Heart right ventricle (tissue), 16 donors: ENCODE results near the gene CYB5RL. TPM values are rescaled to one million over a fixed set of nuclear protein-coding genes. Genes with fewer than 3 reads are reported as not detected.

ENCODE experiments used
- ATAC-seq, 8 donors: fragments of 200-7000 bp; cut with Tn5 transposase; one replicate each; pipeline ENCODE4 v1.9.1; 2020; ENCODE audit warnings: mild to moderate bottlenecking in 8 of 8, moderate library complexity in 8 of 8, moderate number of reproducible peaks in 1 of 8
- DNase-seq, 2 donors: peaks; one replicate each; pipeline ENCODE4 v3.0.0-alpha.2; 2020
- H3K27ac ChIP-seq, 10 donors: fragments of 200-600 bp; sonication (generic) in 2 of 10; one replicate each; pipeline versions ENCODE4 v1.5.0 to v1.8.0; 2020 to 2022; ENCODE audit warnings: mild to moderate bottlenecking in 3 of 10
- H3K27me3 ChIP-seq, 7 donors: fragments of 200-600 bp; one replicate each; pipeline ENCODE4 v1.8.0; 2021 to 2022; ENCODE audit warnings: mild to moderate bottlenecking in 2 of 7
- H3K36me3 ChIP-seq, 9 donors: fragments of 200-600 bp; sonication (generic) in 1 of 9; one replicate each; pipeline versions ENCODE4 v1.5.0 to v1.8.0; 2020 to 2022; ENCODE audit warnings: mild to moderate bottlenecking in 2 of 9
- H3K4me1 ChIP-seq, 9 donors: fragments of 200-600 bp; sonication (generic) in 1 of 9; one replicate each; pipeline versions ENCODE4 v1.5.0 to v1.8.0; 2020 to 2022; ENCODE audit warnings: mild to moderate bottlenecking in 4 of 9
- H3K4me3 ChIP-seq, 10 donors: fragments of 200-600 bp; sonication (generic) in 2 of 10; one replicate each; pipeline versions ENCODE4 v1.5.0 to v1.8.0; 2020 to 2022; ENCODE audit warnings: mild to moderate bottlenecking in 7 of 10, moderate library complexity in 2 of 10
- H3K9me3 ChIP-seq, 11 donors: fragments of 200-600 bp in 10 of 11; sonication (generic) in 2 of 11; one replicate each; pipeline versions ENCODE4 v1.5.0 to v1.8.0; 2013 to 2022; ENCODE audit warnings: mild to moderate bottlenecking in 2 of 11, control low read depth in 1 of 11, moderate library complexity in 1 of 11
- CTCF ChIP-seq, 9 donors: fragments of 200-600 bp; sonication (generic) in 2 of 9; IDR thresholded peaks; one replicate each; pipeline versions ENCODE4 v1.5.0 to v1.8.0; 2021 to 2022; ENCODE audit warnings: antibody characterized with exemption in 9 of 9, mild to moderate bottlenecking in 5 of 9, moderate library complexity in 1 of 9
- WGBS, 2 donors: extraction: QIAGEN DNeasy Blood & Tissue Kit; methylation state at CpG; one replicate each; pipeline ENCODE4 v1.1.7; 2013; ENCODE audit warnings: inconsistent platforms in 1 of 2; 5-methylcytosine and 5-hydroxymethylcytosine counted together
- intact Hi-C, 10 donors: fragments of 100-400 bp; cut with DNase I; formaldehyde crosslinking; loops; one replicate each; pipeline versions ENCODE4 v1.11.1 to v1.14.2; 2022
- polyA plus RNA-seq, 2 donors: library from polyadenylated mRNA; stranded (reverse); fragments of 200-250 nt; gene quantifications; one replicate each; pipeline ENCODE4 v1.2.3, GENCODE V29; 2013
- total RNA-seq, 10 donors: library from RNA; stranded (reverse); fragmentation: NEBNext Ultra II Directional in 3 of 10; extraction: Animal tissue kit (Norgen Biotek cat#: 25700) in 3 of 10; gene quantifications; one replicate each; pipeline versions ENCODE4 v1.2.1 to v1.2.4, GENCODE V29; 2021 to 2023
- donor health status: Arrhythmogenic right ventricular cardiomyopathy.
- donor health status: ischemic (EF 13 %, LVEDD 7.1; RV severe dilation, severe dysfunction).
- donor health status: healthy with polysubstance abuse.
- donor health status: DM: no; HTN: yes; CAD: no.
- donor health status: DM: no; HTN: no; CAD: no.
- donor health status: ischemic (EF 25% LVEDD 6.9; RV normal size, moderate dysfunction).
- donor health status: ischemic (EF 25% LVEDD 5.7; RV mildly dilated, moderate dysfunction).
- donor health status: healthy.
- donor health status: DM: yes; HTN: yes; CAD: no.
- donor health status: Ischemic cardiomyopathy.
- donor health status: ischemic (EF 35%, LVEDD 5.7; RV mildly dilated, moderate dysfunction).
- donor health status: nonischemic (EF 11% LVEDD 7.7; RV severe dilation, severe dysfunction).
- donor health status: DM: yes; HTN: yes; CAD: no.
- donor health status: PGD.
- donor health status: ischemic (EF 29% LVEDD 5.4; RV normal size, mild dysfunction).
- donor health status: nonischemic (EF 23%, LVEDD 6.1; RV moderate dilation, normal function).

CYB5RL gene
- total and polyA plus RNA-seq, 12 donors, result 0.99 to 8.3 (median 5.4) TPM

- no peaks in the 10 kb centered on the region for H3K4me1 ChIP-seq
- H3K36me3 ChIP-seq, result peaks cover 0 to 73% (median 26%) of the 10 kb centered on the region in 9 donors
- no peak overlapping the region for H3K4me3 ChIP-seq
- no peak for DNase-seq
- no peaks in the 10 kb centered on the region for H3K9me3 ChIP-seq
- WGBS, 2 donors, result 76 to 83% methylated on average over 1 of the region's 1 CpG
- no peak overlapping the region for H3K27ac ChIP-seq
- intact Hi-C loops, result no loop called here
- no peak for TF ChIP-seq CTCF (IDR thresholded peaks at IDR 0.05)
- H3K27me3 ChIP-seq, result no peaks in the 10 kb centered on the region
- no peak for ATAC-seq
These were observed 11.5 kb downstream of the CYB5RL start for GRCh38 chr1:54188291-54188690.

GRCh38 chr1:54186056-54186455 is 13.8 kb downstream of the CYB5RL start:
- Histone ChIP-seq H3K4me3 (no peak overlapping the region), H3K4me1 (no peaks in the 10 kb centered on the region), H3K27me3 (no peaks in the 10 kb centered on the region), H3K9me3 (no peaks in the 10 kb centered on the region), H3K36me3 (peaks cover 0 to 50% (median 18%) of the 10 kb centered on the region in 9 donors), H3K27ac (no peak overlapping the region)
- intact Hi-C loops, result no loop called here
- ATAC-seq (no peak), DNase-seq (no peak)
- WGBS, 2 donors, result 95 to 97% methylated on average over 3 of the region's 3 CpGs
- no peak for TF ChIP-seq CTCF (IDR thresholded peaks at IDR 0.05)

- DNase-seq, result no peak
- no peak for ATAC-seq
- intact Hi-C loops, result loop anchor here in 1 of 10 donors (5.0 kb wide), 1 partner anchor 311 kb away; no protein-coding TSS in a partner anchor
- TF ChIP-seq CTCF (IDR thresholded peaks at IDR 0.05), result no peak
- Histone ChIP-seq H3K4me3 (no peak overlapping the region), H3K9me3 (no peaks in the 10 kb centered on the region), H3K27me3 (no peaks in the 10 kb centered on the region), H3K36me3 (peaks cover 0 to 25% (median 1%) of the 10 kb centered on the region in 9 donors), H3K4me1 (no peaks in the 10 kb centered on the region), H3K27ac (no peak overlapping the region)
- WGBS, 2 donors, result 91 to 95% methylated on average over 5 of the region's 5 CpGs
These were observed 19.0 kb downstream of the CYB5RL start for GRCh38 chr1:54180701-54181360.

- H3K4me3 ChIP-seq, result no peak overlapping the region
- no peak overlapping the region for H3K27ac ChIP-seq
- no peaks in the 10 kb centered on the region for H3K9me3 ChIP-seq
- WGBS, 2 donors, result 82 to 86% methylated on average over 9 of the region's 9 CpGs
- DNase-seq (no peak), ATAC-seq (no peak)
- H3K4me1 ChIP-seq, result no peaks in the 10 kb centered on the region
- no peak for TF ChIP-seq CTCF (IDR thresholded peaks at IDR 0.05)
- intact Hi-C loops, result loop anchor here in 1 of 10 donors (5.0 kb wide), 1 partner anchor 856 kb away; no protein-coding TSS in a partner anchor
- peaks cover 0 to 34% (median 0%) of the 10 kb centered on the region in 9 donors for H3K36me3 ChIP-seq
- no peaks in the 10 kb centered on the region for H3K27me3 ChIP-seq
These were observed 21.3 kb downstream of the CYB5RL start for GRCh38 chr1:54178296-54179070.
